Calu3 (cell line): ENCODE data around the gene GIGYF2. TPM values are rescaled to one million over a fixed set of nuclear protein-coding genes. Genes with fewer than 3 reads are reported as not detected.

Experiments used
- BruUV-seq: library from RNA; stranded (reverse); fragments of 400-500 nt; replicated peaks from 2 replicates; lab custom pipeline; 2021; lab: Mats Ljungman, UMichigan
- CTCF ChIA-PET: fragments of 300-600 bp; sonication (Branson Sonifier 250); formaldehyde crosslinking; loops from one replicate; lab custom pipeline; 2022; ENCODE audit warnings: antibody characterized with exemption; lab: Charles Lee
- DNase-seq: peaks from one replicate; pipeline ENCODE4 v3.0.0; 2022
- H3K27ac Mint-ChIP-seq: one replicate; pipeline ENCODE4 v1.8.0; 2022; ENCODE audit warnings: mixed read lengths; ENCODE audit not compliant: unreplicated experiment
- H3K27me3 Mint-ChIP-seq: one replicate; pipeline ENCODE4 v1.8.0; 2022; ENCODE audit warnings: mixed read lengths; ENCODE audit not compliant: unreplicated experiment
- H3K36me3 Mint-ChIP-seq: one replicate; pipeline ENCODE4 v1.8.0; 2022; ENCODE audit warnings: mild to moderate bottlenecking, moderate library complexity, mixed read lengths; ENCODE audit not compliant: insufficient read depth, unreplicated experiment
- H3K4me1 Mint-ChIP-seq: one replicate; pipeline ENCODE4 v1.8.0; 2022; ENCODE audit warnings: mild to moderate bottlenecking, low read depth, mixed read lengths; ENCODE audit not compliant: unreplicated experiment
- H3K4me3 Mint-ChIP-seq: one replicate; pipeline ENCODE4 v1.8.0; 2022; ENCODE audit warnings: mild to moderate bottlenecking, low read depth, moderate library complexity, mixed read lengths; ENCODE audit not compliant: unreplicated experiment
- H3K9me3 Mint-ChIP-seq: one replicate; pipeline ENCODE4 v1.8.0; 2022; ENCODE audit warnings: low read depth, mixed read lengths; ENCODE audit not compliant: unreplicated experiment
- intact Hi-C: fragments of 100-400 bp; cut with micrococcal nuclease; formaldehyde crosslinking; loops from one replicate; pipeline ENCODE4 v1.10.0; 2022; ENCODE audit not compliant: unreplicated experiment
- total RNA-seq: library from RNA; stranded (reverse); gene quantifications from 2 replicates; pipeline ENCODE4 v1.2.3, GENCODE V29; 2022
- TF ChIP-seq, protein P1 (sequence below): fragments of 200-600 bp; IDR thresholded peaks from one replicate; pipeline ENCODE4 v1.8.0; 2022; ENCODE audit warnings: antibody characterized with exemption; ENCODE audit not compliant: unreplicated experiment

GIGYF2 gene
- total RNA-seq, 1 experiment from 2014 or later, result 72.2 TPM

DNA sequence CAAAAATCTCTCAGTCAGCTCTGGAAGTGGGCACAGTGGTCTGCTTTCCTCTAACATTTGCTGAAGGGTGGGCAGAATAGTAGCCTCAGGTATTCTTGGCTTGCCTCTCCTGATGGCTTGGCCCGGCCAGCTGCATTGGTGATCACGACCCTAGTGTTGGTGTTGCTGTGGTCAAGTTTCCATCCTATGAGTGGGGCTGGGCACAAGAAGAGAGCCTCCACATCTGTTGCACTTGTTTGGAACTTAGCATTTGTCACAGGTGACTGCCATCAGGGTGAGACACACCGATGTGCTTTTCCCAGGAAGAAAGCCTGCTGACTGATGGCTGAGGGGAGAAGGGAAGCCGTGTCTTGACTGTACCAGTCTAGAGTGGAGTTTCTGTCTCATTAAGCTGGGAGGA, 139.8 kb downstream of the GIGYF2 start:
- peaks cover 46% of the 10 kb centered on the region for H3K36me3 Mint-ChIP-seq
- TF ChIP-seq, protein P1, sequence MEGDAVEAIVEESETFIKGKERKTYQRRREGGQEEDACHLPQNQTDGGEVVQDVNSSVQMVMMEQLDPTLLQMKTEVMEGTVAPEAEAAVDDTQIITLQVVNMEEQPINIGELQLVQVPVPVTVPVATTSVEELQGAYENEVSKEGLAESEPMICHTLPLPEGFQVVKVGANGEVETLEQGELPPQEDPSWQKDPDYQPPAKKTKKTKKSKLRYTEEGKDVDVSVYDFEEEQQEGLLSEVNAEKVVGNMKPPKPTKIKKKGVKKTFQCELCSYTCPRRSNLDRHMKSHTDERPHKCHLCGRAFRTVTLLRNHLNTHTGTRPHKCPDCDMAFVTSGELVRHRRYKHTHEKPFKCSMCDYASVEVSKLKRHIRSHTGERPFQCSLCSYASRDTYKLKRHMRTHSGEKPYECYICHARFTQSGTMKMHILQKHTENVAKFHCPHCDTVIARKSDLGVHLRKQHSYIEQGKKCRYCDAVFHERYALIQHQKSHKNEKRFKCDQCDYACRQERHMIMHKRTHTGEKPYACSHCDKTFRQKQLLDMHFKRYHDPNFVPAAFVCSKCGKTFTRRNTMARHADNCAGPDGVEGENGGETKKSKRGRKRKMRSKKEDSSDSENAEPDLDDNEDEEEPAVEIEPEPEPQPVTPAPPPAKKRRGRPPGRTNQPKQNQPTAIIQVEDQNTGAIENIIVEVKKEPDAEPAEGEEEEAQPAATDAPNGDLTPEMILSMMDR, result no peak
- intact Hi-C loops, result no loop called here
- no peak overlapping the region for H3K27ac Mint-ChIP-seq
- no peaks in the 10 kb centered on the region for H3K27me3 Mint-ChIP-seq
- H3K4me3 Mint-ChIP-seq, result no peak overlapping the region
- peaks cover 42% of the 10 kb centered on the region for H3K4me1 Mint-ChIP-seq
- no TSS peak for BruUV-seq
- DNase-seq, result no peak
- CTCF ChIA-PET, result interaction anchor here (0.7 to 1.2 kb wide), 2 partner anchors 13 to 354 kb away, joined by 3 to 4 read pairs; no protein-coding TSS in a partner anchor
- no peaks in the 10 kb centered on the region for H3K9me3 Mint-ChIP-seq

DNA sequence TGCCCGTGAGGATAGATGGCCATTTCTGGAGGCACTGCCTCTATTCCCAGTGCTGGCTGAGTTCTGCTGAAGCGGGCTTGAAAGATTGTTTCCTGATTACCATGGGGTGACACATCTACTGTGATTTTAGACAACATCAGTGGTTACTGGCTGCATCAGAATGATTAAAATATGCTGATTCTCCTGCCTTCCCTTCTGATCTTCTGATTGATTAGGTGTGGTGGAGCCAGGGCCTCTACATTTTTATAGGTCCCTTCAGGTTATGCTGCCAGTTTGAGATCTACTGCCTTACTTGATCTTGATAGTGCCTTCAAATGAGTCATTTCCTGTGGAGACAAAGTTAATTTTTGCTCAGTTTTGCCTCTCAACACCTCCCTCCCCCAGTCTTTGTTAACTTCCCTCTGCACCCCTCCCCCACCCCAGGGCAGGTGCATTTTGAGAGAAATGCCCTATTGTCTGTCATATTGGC, 141.3 kb downstream of the GIGYF2 start:
- CTCF ChIA-PET, result interaction anchor here (0.9 kb wide), 1 partner anchor 220 kb away, joined by 3 read pairs; no protein-coding TSS in a partner anchor
- Mint-ChIP-seq H3K27me3 (no peaks in the 10 kb centered on the region), H3K4me3 (peak overlapping the region; percentile 30), H3K36me3 (peaks cover 46% of the 10 kb centered on the region), H3K27ac (peak overlapping the region; percentile 66), H3K9me3 (no peaks in the 10 kb centered on the region), H3K4me1 (peaks cover 42% of the 10 kb centered on the region)
- peak; percentile 63 for DNase-seq
- BruUV-seq, result no TSS peak
- intact Hi-C loops, result no loop called here
- TF ChIP-seq, protein P1, result no peak

DNA sequence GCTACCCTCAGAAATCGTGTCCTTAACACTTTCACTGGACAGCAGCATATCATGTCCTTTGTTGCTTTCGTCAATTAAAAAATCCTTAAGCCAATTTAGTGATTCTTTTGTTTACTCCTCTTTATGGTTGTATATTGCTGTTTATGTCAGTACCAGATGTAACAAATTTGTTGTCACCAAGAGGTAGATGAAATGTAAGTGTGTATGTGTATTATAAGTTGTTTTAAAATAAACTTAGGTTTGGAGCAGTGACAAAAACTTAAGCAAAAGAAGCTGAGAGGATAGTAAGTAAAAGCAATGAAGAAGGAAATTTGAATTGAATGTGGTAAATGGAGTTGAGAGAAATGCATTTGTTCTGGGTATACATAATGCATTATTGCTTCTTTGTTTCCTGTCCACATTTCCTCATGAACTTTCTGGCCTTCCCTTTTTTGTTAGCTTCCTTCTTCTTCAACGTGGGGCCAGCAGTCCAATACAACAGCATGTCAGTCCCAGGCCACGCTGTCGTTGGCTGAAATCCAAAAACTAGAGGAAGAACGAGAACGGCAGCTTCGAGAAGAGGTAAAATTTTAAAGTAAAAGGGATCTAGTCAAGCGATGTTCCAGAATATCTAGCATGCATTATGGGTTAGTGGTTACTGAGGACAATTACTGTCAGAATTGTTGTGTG, 142.4 kb downstream of the GIGYF2 start:
- H3K27me3 Mint-ChIP-seq, result no peaks in the 10 kb centered on the region
- peaks cover 42% of the 10 kb centered on the region for H3K4me1 Mint-ChIP-seq
- no peak overlapping the region for H3K4me3 Mint-ChIP-seq
- TF ChIP-seq, protein P1, result no peak
- peak; percentile 23 for DNase-seq
- H3K27ac Mint-ChIP-seq, result peak overlapping the region; percentile 66
- peaks cover 41% of the 10 kb centered on the region for H3K36me3 Mint-ChIP-seq
- intact Hi-C loops, result no loop called here
- no TSS peak for BruUV-seq
- CTCF ChIA-PET, result interaction anchor here (1.1 kb wide), 1 partner anchor 21 kb away, joined by 3 read pairs; no protein-coding TSS in a partner anchor
- no peaks in the 10 kb centered on the region for H3K9me3 Mint-ChIP-seq

DNA sequence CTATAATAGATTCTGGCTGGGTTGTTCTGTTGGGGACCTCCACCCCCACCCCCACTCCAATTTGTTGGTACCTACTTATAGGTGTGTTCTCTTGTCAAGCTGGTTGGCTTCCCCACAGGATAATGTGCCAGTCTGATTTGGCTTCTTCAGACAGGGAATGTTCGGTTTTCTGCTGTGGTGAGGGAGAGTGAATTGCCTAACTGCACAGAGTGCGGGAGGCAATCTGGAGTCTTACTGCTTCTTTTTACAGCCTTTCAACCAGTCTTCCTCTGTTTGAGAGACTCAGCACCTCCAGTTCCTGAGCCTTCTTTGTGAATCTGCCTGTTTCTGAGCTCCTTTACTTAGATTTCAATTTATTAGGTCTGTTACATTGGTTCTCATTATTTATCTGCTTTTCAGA, 145.6 kb downstream of the GIGYF2 start:
- Mint-ChIP-seq H3K27ac (peak overlapping the region; percentile 36), H3K9me3 (no peaks in the 10 kb centered on the region), H3K4me1 (peaks cover 31% of the 10 kb centered on the region), H3K4me3 (no peak overlapping the region), H3K36me3 (peaks cover 51% of the 10 kb centered on the region), H3K27me3 (no peaks in the 10 kb centered on the region)
- CTCF ChIA-PET, result interaction anchor here (0.6 to 0.7 kb wide), 2 partner anchors 262 to 483 kb away, joined by 4 read pairs; no protein-coding TSS in a partner anchor
- TF ChIP-seq, protein P1, result no peak
- intact Hi-C loops, result no loop called here
- DNase-seq, result no peak
- no TSS peak for BruUV-seq
